Stomach (tissue), 9 donors: ENCODE results near the gene PDCD10. TPM values are rescaled to one million over a fixed set of nuclear protein-coding genes. Genes with fewer than 3 reads are reported as not detected.

Experiments
- DNase-seq, 2 donors: peaks; one replicate each; pipeline versions ENCODE4 v3.0.0 to v3.0.0-alpha.2; 2013 to 2019
- H3K27ac ChIP-seq, 5 donors: fragments of 200-600 bp in 4 of 5; sonication (generic) in 4 of 5; one replicate each; pipeline ENCODE4 v1.5.1; 2013 to 2019; ENCODE audit warnings: mild to moderate bottlenecking in 1 of 5, moderate library complexity in 1 of 5
- H3K27me3 ChIP-seq, 3 donors: fragments of 200-600 bp; sonication (generic); one replicate each; pipeline ENCODE4 v1.5.1; 2017 to 2019; ENCODE audit warnings: mixed run types in 1 of 3
- H3K36me3 ChIP-seq, 4 donors: fragments of 200-600 bp; sonication (generic); 1 replicate in 3 of 4; 2 replicates in 1 of 4; pipeline ENCODE4 v1.5.1; 2016 to 2019
- H3K4me1 ChIP-seq, 4 donors: fragments of 200-600 bp; sonication (generic); one replicate each; pipeline ENCODE4 v1.5.1; 2016 to 2019
- H3K4me3 ChIP-seq, 4 donors: fragments of 200-600 bp; sonication (generic) in 3 of 4; one replicate each; pipeline ENCODE4 v1.5.1; 2016 to 2019; ENCODE audit warnings: mild to moderate bottlenecking in 1 of 4
- H3K9me3 ChIP-seq, 4 donors: fragments of 200-600 bp; sonication (generic); one replicate each; pipeline ENCODE4 v1.5.1; 2016 to 2019
- CTCF ChIP-seq, 7 experiments: fragments of 450-650 bp in 4 of 7; fragments of 200-600 bp in 3 of 7; sonication (generic) in 3 of 7; IDR thresholded peaks; one replicate each; pipeline ENCODE4 v1.5.1; 2016 to 2019; ENCODE audit warnings: antibody characterized with exemption in 7 of 7, control low read depth in 2 of 7, mild to moderate bottlenecking in 1 of 7
- EP300 ChIP-seq: sonication (generic); formaldehyde crosslinking; IDR thresholded peaks from one replicate; pipeline ENCODE4 v1.6.1; 2017; ENCODE audit warnings: antibody characterized with exemption
- POLR2A ChIP-seq, 4 donors: fragments of 450-650 bp; IDR thresholded peaks; one replicate each; pipeline ENCODE4 v1.6.1; 2016; ENCODE audit warnings: antibody characterized with exemption in 4 of 4, control low read depth in 2 of 4, mild to moderate bottlenecking in 1 of 4, moderate library complexity in 1 of 4
- POLR2AphosphoS5 ChIP-seq, 3 donors: sonication (generic); formaldehyde crosslinking; IDR thresholded peaks; one replicate each; pipeline ENCODE4 v1.6.1; 2016; ENCODE audit warnings: antibody characterized with exemption in 3 of 3
- WGBS, 5 donors: extraction: QIAGEN DNeasy Blood & Tissue Kit in 3 of 5; methylation state at CpG; one replicate each; pipeline versions ENCODE4 v1.1.5 to v1.1.7; 2013 to 2018; 5-methylcytosine and 5-hydroxymethylcytosine counted together
- intact Hi-C: fragments of 100-400 bp; cut with DNase I; formaldehyde crosslinking; loops from one replicate; pipeline ENCODE4 v1.15.1; 2023; ENCODE audit warnings: low total_unique reads
- polyA plus RNA-seq, 3 donors: library from polyadenylated mRNA; stranded (reverse); fragments of 200-250 nt; gene quantifications; one replicate each; pipeline ENCODE4 v1.2.3, GENCODE V29; 2013
- total RNA-seq, 5 donors: library from RNA; depleted of rRNA; stranded (reverse); fragments of >200 nt; gene quantifications; one replicate each; pipeline versions ENCODE4 v1.1.0 to v1.2.3, GENCODE V29; 2014 to 2016
- donor health status: healthy with polysubstance abuse.
- donor health status: Bipolar disorder and iron deficiency.
- donor health status: healthy.

Gene PDCD10
- total and polyA plus RNA-seq, 8 donors: 30.9 to 213 (median 55.2) TPM

GRCh38 chr3:167733961-167734497 is 663 bp downstream of the PDCD10 start:
- peak in 1 of 2 donors; percentile 50 for DNase-seq

GRCh38 chr3:167732313-167733065 is 2.2 kb downstream of the PDCD10 start:
- TF ChIP-seq CTCF (IDR thresholded peaks at IDR 0.05) (no peak), POLR2A (IDR thresholded peaks at IDR 0.05) (no peak), POLR2AphosphoS5 (IDR thresholded peaks at IDR 0.05) (no peak), EP300 (no peak)
- Histone ChIP-seq H3K36me3 (no peaks in the 10 kb centered on the region), H3K4me3 (no peak overlapping the region), H3K9me3 (no peaks in the 10 kb centered on the region), H3K27me3 (no peaks in the 10 kb centered on the region), H3K4me1 (peaks cover 19 to 81% (median 55%) of the 10 kb centered on the region in 4 donors), H3K27ac (no peak overlapping the region)
- 45 to 57% (median 55%) methylated on average over 7 of the region's 7 CpGs for whole genome bisulfite sequencing, 5 donors
- DNase-seq: no peak
- intact Hi-C loops: no loop called here

More at GRCh38 chr3:167733961-167734497, 663 bp downstream of the PDCD10 start:
- Histone ChIP-seq H3K4me3 (peak overlapping the region; percentile 79 to 93 (median 83)), H3K9me3 (no peaks in the 10 kb centered on the region), H3K27ac (peak overlapping the region; percentile 87 to 96 (median 94)), H3K36me3 (no peaks in the 10 kb centered on the region), H3K4me1 (peaks cover 19 to 65% (median 42%) of the 10 kb centered on the region in 4 donors), H3K27me3 (no peaks in the 10 kb centered on the region)
- WGBS, 5 donors: 0 to 1% (median 1%) methylated on average over 12 of the region's 12 CpGs
- TF ChIP-seq POLR2AphosphoS5 (IDR thresholded peaks at IDR 0.05): no peak
- TF ChIP-seq EP300: no peak
- TF ChIP-seq POLR2A (IDR thresholded peaks at IDR 0.05): no peak
- TF ChIP-seq CTCF (IDR thresholded peaks at IDR 0.05): no peak
- intact Hi-C loops: no loop called here

GRCh38 chr3:167731393-167731792 is 3.3 kb downstream of the PDCD10 start:
- Histone ChIP-seq H3K9me3 (no peaks in the 10 kb centered on the region), H3K4me3 (no peak overlapping the region), H3K36me3 (no peaks in the 10 kb centered on the region), H3K4me1 (peaks cover 24 to 86% (median 54%) of the 10 kb centered on the region in 4 donors), H3K27me3 (no peaks in the 10 kb centered on the region), H3K27ac (no peak overlapping the region)
- WGBS, 5 donors: 89 to 96% (median 90%) methylated on average over 2 of the region's 2 CpGs
- no peak for DNase-seq
- intact Hi-C loops: no loop called here
- no peak for TF ChIP-seq POLR2A (IDR thresholded peaks at IDR 0.05)
- no peak for TF ChIP-seq POLR2AphosphoS5 (IDR thresholded peaks at IDR 0.05)
- TF ChIP-seq CTCF (IDR thresholded peaks at IDR 0.05): no peak
- no peak for TF ChIP-seq EP300

GRCh38 chr3:167729591-167729990 is 5.1 kb downstream of the PDCD10 start:
- no peaks in the 10 kb centered on the region for H3K27me3 ChIP-seq
- intact Hi-C loops: no loop called here
- no peak for DNase-seq
- no peaks in the 10 kb centered on the region for H3K9me3 ChIP-seq
- H3K36me3 ChIP-seq: no peaks in the 10 kb centered on the region
- WGBS, 5 donors: 80 to 96% (median 92%) methylated on average over 2 of the region's 2 CpGs
- no peak overlapping the region for H3K27ac ChIP-seq
- TF ChIP-seq EP300 (no peak), POLR2A (IDR thresholded peaks at IDR 0.05) (no peak), CTCF (IDR thresholded peaks at IDR 0.05) (no peak), POLR2AphosphoS5 (IDR thresholded peaks at IDR 0.05) (no peak)
- no peak overlapping the region for H3K4me3 ChIP-seq
- peaks cover 19 to 84% (median 52%) of the 10 kb centered on the region in 4 donors for H3K4me1 ChIP-seq
